ENCODE data around the gene GSG1L.
"Not testable (repeated sequence)": the region's sequence is repeated elsewhere in the genome, so short reads cannot be mapped to it uniquely, and the experiment has no call there.

Gene GSG1L

GRCh38 chr16:27947696-27948095 is 115.8 kb downstream of the GSG1L start:
- DNase-seq: no peak

GRCh38 chr16:27945233-27945973 is 118.1 kb downstream of the GSG1L start:
- no peak for DNase-seq

- no peak for DNase-seq
Measured at GRCh38 chr16:27943766-27944165, 119.7 kb downstream of the GSG1L start.

- not testable (repeated sequence) for DNase-seq
Measured at GRCh38 chr16:27942071-27942470, 121.4 kb downstream of the GSG1L start.

- no peak for DNase-seq
Measured at GRCh38 chr16:27935076-27935475, 128.4 kb downstream of the GSG1L start.

- DNase-seq: no peak
Measured at GRCh38 chr16:27932542-27933135, 130.9 kb downstream of the GSG1L start.

- no peak for DNase-seq
Measured at GRCh38 chr16:27929818-27930217, 133.7 kb downstream of the GSG1L start.

GRCh38 chr16:27928542-27928941 is 135.0 kb downstream of the GSG1L start:
- no peak for DNase-seq

- no peak for DNase-seq
Measured at GRCh38 chr16:27927266-27927901, 136.1 kb downstream of the GSG1L start.

- DNase-seq: no peak
Measured at GRCh38 chr16:27925612-27926011, 137.9 kb downstream of the GSG1L start.

GRCh38 chr16:27924411-27925118 is 138.9 kb downstream of the GSG1L start:
- DNase-seq: no peak

GRCh38 chr16:27923751-27924150 is 139.8 kb downstream of the GSG1L start:
- DNase-seq: no peak

- DNase-seq: no peak
Measured at GRCh38 chr16:27922433-27922832, 141.1 kb downstream of the GSG1L start.

- no peak for DNase-seq
Measured at GRCh38 chr16:27921134-27921533, 142.4 kb downstream of the GSG1L start.

- DNase-seq: no peak
Measured at GRCh38 chr16:27920391-27920891, 143.1 kb downstream of the GSG1L start.

GRCh38 chr16:27918755-27919154 is 144.8 kb downstream of the GSG1L start:
- no peak for DNase-seq

- DNase-seq: no peak
Measured at GRCh38 chr16:27917949-27918348, 145.6 kb downstream of the GSG1L start.

GRCh38 chr16:27911486-27911885 is 152.0 kb downstream of the GSG1L start:
- no peak for DNase-seq

GRCh38 chr16:27907457-27907972 is 156.0 kb downstream of the GSG1L start:
- no peak for DNase-seq

- no peak for DNase-seq
Measured at GRCh38 chr16:27906883-27907282, 156.6 kb downstream of the GSG1L start.

GRCh38 chr16:27903046-27903655 is 160.4 kb downstream of the GSG1L start:
- DNase-seq: no peak

- no peak for DNase-seq
Measured at GRCh38 chr16:27902551-27902950, 161.0 kb downstream of the GSG1L start.

Measured in right kidney (tissue), 1 donor.